ENCODE results near the gene MTR.

DNA sequence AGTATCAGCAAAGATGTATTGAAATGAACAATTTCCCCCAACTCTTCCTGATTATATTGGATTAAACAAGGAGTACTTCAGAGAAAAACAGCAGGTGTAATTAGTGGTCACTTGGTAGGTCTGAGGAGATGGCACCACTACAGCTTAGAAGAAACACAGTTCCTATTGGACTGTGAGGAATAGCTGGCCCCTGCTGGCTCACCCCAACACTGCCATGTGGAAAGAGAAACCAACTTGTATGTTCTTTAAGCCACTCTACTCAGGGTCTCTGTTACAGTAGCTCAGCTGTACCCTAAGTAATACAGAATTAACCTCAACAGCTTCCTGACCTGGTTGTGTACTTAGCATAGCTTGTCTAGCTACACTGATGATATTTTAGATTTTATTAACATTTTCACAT lies 26.5 kb upstream of the MTR start:
- TF ChIP-seq SUZ12 (IDR thresholded peaks at IDR 0.05; ENCODE audit: extremely low read depth, insufficient read depth, insufficient read length): no peak
- no peak for TF ChIP-seq ZNF274 (IDR thresholded peaks at IDR 0.05; ENCODE audit: low read depth, low read length)
